G401.6 (cell line): ENCODE results near the gene B4GALT6.

Source experiments
- FAIRE-seq: peaks from 2 replicates; lab custom pipeline; 2012; peaks lifted over from hg19 to GRCh38; lab: Jason Lieb, UNC

Gene B4GALT6

DNA sequence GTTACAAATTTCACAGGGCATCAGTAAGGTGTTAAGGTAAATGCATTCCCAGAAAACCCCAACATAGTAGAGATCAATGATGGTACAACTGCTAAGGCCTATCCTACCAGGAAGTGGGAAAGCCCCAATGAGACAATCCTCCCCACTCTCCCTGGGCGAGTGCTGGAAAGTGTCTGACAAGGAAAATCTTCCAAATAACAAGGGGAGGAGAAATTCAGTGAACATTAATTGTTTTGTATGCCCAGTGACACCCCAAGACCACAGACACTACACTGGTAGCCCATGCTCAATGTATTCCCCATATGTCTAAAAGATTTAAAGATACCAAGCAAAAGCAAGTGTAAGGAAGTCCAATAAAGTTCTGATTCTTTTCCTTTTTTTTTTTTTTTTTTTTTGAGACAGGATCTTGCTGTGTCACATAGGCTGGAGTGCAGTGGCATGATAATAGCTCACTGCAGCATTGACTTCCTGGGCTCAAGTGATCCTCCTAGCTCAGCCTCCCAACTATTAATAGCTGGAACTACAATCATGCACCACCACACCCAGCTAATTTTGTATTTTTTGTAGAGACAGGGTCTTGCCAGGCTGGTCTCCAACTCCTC, 24.7 kb downstream of the B4GALT6 start:
- FAIRE-seq = no peak

DNA sequence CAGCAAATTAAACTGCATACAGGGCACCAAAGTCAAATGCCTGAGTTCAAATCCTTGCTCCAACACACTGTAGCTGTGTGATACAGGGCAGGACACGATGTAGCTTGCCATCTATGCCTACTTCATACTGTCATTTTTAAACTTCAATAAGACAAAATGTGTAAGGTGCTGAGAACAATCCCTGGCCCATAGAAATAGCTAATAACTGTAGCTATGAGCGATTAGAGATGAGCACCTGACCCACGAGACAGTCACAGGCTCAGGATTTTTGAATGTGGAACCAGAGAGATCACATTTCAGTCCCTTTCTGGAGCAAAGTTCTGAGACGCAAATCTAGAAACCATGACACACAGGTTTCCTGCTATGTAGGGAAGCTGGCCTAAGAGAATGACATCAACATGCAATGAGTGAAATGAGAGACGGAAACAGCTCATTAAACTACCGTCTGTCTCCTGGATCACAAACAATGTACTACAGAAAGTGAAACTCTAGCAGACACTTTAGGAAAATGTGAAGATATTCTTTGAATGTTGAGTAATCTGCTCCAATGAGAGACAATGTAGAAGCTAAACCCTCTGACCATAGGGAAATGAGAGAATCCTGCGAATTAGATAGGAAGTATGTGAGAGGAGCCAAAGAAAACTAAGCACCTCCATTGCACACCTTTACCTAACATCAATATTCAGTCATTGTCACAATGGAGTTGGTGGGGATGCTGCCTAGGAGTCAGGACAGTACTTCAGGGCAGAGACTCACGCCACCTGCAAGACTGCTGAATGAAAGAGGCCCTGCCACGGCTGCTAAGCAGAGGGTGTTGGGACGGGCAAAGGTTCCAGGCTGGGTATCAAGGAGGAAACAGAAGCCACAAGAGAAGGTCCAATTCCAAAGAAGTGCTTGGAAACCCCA, 25.5 kb downstream of the B4GALT6 start:
- no peak for FAIRE-seq

DNA sequence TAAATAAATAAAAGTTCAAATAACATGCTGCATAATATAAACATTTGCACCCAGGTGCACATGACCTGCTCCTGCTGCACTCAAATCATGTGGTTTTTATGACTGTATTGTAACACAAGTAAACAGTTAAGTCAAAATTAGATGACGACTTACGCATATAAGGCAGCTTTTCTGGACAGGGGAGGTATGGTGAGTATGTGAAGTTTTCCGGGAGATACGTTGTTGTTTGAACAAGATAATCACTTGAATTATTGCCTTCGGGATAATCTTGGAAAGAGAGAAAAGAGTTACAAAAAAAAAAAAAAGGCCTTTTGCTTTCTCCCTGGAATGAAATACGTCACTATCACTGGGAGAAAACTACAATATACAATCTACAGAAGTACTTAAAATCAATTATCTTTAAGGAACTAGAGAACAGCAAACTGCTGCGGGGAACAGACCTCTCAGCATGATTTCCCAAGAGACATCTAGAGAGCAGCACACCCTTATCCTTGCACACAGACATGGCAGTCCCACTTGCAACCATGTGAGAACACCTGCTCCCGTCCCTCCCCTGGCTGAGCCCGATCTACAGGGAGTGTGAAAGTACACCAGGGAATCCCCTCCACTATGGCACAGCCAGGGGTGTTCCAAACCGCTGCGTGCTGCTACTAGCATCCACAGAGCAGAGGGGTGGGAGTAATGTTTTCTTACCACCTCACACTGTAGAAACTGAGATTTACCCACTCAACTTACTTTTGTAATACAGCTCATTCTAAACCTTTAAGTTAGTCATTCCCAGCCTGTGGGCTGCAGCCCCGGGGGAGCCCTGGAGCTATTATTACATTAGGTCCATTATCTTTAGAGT, 26.3 kb downstream of the B4GALT6 start:
- FAIRE-seq = no peak

DNA sequence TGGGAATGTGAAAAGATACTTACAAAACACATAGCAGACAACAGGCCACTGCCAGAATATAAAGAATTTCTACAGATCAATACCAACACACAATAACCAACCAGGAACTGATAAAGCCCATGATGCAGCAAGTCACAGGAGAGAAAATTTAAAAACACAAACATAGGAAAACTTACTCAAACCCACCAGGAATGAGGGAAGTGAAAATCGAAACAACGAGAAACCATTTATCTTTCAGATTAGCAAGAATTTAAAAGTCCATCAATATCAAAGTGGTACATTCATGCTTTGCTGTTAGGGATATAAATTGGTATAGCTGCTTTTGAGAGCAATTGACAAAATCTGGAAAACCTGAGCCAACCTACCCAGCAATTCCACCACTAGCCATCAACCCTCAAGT, 27.6 kb downstream of the B4GALT6 start:
- FAIRE-seq = no peak

DNA sequence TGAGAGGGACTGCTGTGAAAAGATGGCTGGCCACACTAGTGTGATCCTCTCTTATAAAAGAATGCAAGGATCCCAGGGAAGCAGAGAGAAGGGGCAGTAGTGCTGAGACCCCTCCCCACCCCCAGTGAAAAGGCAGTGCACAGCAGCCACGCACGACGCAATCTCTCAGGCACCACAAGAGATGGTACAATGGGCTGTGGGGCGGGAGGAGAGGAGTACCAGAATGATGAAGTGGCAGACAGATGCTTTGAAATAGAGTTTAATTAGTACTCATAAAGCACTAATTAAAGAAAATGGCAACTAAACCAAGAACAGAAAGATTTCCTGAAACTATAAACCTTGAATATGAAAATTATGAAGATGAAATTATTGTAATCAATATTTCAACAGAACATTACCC, 29.0 kb downstream of the B4GALT6 start:
- FAIRE-seq = no peak

DNA sequence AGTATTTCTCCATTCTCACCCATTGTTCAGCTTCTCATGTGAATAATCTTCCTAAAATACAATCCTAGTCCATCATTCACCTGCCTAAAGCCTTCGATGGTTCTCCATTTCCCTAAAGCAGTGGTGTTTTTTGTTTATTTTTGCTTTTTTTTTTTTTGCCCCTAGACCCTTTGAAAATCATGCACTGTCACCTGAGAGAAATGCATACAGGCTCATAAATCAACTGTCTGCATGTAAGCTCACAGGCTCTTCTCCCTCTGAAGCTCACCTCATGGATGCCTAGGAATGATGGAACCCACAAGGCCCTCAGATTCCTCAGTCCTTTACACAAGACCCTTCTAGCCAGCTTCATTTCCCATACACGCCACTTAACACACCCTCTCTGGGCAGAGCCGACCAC, 31.5 kb downstream of the B4GALT6 start:
- FAIRE-seq = no peak

DNA sequence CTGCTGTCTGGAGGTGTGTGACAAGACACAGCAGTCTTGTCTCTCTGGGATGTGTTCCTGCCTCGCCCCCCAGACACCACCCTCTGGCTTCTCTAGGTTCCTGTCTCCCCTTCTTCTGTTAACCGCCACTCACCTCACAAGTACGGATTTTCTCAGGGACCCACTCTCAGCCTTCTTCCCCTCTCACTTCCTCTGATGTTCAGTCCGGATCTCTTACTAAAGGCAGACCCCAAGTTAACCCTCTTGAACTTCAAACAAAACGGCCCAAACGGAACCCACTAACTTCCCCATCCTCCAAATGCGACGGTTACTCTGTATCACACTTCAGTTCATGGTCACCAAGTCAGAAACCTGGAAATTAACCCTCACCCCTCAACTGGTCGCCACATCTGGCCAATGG, 32.0 kb downstream of the B4GALT6 start:
- no peak for FAIRE-seq

DNA sequence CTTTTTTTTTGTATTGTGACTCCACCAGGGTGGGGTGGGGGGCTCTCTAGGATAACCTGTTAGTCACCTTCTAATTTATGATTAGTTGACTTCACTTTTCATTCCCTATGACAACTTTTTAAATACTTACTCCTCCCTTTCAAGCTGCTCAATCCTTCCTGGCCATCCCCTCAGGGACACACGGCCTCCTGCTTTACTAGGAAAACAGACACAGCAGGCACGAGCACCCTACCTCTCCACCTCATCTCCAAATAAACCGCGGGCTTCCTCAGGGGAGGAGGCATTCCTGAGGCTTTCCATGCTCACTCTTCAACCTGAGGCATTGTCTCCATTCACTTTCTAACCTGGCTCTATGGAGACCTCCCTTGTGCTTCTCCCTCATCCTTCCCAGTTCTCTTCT, 33.0 kb downstream of the B4GALT6 start:
- FAIRE-seq = no peak

DNA sequence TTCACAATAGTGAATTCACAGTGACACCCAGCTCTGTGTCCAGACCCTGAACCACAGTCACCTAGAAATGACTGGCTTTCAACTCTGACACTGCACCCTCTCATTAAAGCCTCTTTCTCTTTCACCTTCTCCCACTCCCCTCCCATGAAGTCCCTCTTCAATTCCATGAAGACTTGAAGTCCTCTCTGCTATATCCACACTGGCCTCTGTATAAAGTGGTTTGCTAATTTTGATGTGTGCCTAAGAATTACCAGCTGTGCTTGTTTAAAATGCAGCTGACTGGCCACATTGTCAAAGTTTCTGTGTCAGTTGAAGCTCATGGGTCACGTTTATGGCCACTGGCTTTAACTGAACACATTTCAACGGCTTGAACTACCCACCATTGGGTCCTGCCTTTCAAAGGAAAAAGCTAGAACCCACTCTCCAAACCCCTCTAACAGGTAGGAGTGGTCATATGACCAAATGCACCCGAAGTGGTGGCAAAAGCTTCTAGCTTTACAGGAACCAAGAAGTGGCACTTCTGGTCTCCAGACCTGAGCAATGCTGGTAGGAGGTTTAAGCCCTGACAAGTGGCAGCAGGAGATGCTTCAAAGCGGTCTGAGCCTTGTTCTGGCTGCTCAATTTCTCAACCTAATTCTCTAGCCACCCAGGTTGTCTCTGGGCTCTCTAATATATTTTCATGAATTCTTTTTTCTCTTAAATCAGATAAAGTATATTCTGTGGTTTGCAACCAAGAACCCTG, 34.2 kb downstream of the B4GALT6 start:
- FAIRE-seq = no peak

DNA sequence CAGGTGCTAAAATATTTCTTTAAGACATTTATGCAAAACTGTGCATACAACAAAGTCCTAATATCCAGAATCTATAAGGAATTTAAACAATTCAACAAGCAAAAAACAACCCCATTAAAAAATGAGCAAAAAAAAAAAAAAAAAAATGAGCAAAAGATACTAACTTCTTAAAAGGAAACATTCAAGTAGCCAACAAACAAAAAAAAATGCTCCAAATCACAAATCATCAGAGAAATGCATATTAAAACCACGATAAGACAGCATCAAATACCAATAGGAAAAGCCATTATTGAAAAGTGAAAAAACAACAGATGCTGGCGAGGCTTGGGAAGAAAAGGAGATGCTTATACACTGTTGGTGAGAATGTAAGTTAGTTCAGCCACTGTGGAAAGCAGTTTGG, 34.9 kb downstream of the B4GALT6 start:
- FAIRE-seq = no peak

DNA sequence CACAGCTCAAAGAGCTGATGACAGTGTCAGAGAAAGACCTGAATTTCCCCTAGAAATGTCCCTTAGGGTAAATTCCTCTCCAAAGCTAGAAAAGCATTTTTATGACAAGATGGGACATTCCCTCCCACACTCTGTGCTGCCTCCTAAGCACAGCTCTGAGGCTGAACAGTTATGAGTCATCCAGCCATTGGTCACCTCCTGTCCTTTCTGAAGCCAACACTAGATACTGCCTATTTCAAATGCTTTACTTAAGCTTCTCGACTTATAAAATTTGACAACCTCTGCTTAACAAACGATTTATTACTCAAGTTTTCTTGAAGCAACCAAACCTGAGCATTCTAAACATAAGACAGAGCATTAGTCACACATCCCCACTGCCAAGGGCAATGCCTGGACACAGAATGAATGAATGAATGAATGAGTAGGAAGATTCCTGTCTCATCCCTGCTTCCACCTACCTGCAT, 35.4 kb downstream of the B4GALT6 start:
- no peak for FAIRE-seq

DNA sequence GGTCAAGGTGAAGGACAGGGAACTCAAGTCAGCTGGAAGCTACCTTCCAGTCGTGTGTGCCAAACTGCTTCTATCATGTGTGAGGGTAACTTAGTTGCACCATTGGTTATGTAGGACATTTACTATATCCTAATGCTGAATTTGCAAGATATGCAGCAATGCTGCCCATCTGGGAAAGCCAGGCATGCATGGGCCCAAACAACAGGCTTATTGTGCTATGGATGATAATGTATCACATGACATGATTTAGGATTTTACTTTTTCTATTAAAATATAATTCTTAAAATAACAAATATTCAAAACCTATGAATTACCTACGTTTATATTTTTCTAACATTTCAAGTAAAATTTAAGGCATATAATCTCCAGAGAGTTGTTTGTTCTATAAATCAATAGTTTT, 35.9 kb downstream of the B4GALT6 start:
- no peak for FAIRE-seq

DNA sequence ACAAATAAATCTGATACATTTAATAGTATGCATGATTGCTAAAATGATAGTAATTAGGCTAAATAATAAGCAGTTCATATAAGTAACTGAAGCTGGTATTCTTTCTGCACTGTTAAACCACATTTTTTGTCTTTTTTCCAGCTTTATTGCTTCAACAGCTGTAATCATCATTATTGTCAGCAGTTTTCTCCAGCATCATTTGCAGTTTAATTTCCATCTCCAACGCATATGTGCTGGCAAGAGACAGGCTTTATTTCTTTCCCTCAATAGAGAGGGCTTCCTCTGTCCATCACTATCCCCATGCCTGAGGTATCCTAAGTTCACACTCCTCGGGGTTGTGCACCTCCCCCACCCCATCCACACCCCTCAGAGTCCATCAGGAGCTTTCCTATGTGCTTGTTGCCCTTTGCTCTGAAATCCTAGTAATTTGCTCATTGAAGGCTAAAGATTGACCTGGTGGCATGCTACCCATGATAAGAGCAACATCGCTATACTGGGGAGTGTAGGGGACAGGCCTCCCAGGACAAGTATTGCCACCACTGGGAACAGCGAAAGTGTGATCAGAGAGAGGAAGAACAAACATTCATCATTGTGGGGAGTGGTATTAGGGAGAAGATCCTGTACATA, 37.1 kb downstream of the B4GALT6 start:
- no peak for FAIRE-seq

DNA sequence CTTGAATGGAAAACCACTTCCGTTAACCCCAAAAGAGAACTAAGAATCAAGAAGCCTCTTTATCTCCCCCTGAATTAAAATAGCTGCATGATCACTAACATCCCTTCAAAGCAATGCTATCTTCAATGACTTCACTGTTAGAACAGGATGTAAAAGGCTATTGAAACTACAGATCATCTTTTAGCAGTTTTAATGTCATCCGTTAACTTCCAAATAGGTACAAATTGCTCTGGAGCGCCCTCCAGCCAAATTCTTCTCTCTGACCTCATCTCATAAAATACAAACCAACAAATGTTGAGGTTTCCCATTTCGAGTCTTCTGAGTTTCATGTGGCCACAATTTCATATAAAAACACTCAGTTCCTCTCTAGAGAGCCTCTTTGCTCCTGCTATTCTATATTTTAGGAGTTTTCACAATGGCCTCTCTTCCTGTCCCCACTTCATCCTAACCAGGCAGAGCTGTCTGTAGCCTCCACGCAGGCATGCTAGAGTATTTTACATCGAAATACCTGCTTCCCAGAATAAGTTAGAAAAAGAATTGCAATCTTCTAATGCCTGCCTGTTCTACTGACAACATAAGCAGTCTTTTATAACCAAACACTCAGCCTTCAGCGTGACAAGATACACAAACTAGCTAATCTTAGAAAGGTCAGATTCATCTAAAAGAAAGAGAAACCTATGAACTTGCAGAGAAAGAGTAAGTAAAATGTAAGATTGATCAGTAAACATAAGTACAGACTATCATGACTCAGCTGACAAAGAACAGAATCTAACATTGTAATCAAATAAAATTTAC, 37.9 kb downstream of the B4GALT6 start:
- FAIRE-seq = no peak

DNA sequence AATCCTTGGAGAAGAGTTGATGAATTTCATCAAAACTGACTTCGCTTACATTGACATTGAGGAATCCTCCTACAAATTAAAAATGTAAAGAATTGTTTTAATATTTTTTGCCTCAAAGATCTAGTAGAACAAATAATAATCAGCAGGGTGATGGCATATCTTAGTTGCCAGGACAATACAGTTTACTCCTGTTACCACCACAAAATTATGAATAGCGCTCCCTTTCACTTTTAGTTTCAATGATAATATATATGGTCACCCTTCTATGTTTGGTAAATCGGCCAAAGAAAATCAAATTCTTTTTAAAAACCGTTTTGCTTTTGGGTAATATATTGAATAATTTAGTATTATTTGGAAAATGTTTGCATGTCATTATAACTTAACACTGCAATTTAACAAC, 39.0 kb downstream of the B4GALT6 start:
- no peak for FAIRE-seq

DNA sequence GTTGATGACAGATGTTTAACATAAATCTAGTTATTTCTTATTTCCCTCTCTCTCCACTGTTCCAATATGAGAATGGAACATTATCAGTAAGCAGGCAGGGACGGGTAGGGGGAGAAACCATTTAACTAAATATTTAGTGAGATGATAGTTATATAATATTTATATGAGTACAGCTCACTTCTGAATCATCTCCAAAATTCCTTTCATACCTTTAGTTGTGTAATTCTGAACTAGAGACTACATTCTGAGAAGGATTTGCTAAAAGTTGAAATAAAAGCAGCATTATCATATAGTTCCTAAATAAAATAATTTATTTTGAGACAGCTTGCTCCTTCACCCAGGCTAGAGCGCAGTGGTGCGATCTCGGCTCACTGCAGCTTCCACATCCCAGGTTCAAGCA, 41.4 kb downstream of the B4GALT6 start:
- FAIRE-seq = no peak

DNA sequence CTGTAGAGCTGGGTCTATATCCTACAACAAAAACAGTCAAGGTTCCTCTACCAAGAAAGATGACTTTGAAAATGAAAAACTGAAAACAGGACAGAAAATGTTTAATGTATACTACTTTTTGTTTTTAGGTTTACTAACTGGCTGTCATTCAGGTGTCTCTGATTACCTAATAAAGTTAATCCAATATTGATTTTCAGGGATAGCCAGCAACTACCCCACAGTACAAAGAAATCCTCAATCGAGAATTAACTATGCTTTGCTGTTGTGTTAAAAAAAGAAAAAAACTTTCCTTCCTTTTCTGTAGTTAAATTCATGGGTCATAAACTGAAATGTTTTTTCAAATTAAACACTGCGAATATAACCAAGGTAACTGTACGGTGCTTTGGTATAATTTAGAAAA, 46.9 kb downstream of the B4GALT6 start:
- no peak for FAIRE-seq

DNA sequence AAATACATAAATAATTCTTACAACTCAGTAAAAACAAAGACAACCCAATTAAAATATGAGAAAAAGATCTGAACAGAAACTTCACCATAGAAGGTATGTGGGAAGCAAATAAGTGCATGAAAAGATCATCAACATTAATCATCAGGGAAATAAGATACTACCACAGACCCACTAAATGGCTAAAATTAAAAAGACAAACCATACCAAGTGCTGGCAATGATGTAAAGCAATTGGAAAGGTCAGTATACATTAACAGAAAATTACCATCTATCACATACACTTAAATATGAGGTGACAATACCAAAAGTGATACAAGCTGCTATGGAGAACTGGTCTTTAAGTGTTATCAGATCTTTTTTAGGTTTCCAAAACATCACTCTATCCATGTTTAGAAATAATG, 48.0 kb downstream of the B4GALT6 start:
- no peak for FAIRE-seq

DNA sequence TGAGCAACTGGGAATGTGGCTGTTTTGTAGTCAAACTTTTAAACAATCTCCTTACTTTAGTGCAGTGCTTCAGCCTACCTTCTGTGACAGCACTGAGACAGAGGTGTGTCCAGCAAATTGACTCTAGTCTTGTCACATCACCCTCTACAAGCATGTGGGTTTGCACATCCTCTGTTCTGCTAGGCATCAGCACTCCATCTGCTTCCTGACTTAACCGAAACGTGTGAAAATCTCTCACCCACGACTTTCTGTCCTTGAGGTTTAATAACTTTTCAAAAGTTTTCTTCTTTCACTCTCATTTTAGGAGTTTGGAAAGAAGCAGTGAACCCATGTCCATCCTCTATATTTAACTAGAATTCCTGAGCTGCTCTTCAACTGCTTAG, 50.1 kb downstream of the B4GALT6 start:
- no peak for FAIRE-seq

DNA sequence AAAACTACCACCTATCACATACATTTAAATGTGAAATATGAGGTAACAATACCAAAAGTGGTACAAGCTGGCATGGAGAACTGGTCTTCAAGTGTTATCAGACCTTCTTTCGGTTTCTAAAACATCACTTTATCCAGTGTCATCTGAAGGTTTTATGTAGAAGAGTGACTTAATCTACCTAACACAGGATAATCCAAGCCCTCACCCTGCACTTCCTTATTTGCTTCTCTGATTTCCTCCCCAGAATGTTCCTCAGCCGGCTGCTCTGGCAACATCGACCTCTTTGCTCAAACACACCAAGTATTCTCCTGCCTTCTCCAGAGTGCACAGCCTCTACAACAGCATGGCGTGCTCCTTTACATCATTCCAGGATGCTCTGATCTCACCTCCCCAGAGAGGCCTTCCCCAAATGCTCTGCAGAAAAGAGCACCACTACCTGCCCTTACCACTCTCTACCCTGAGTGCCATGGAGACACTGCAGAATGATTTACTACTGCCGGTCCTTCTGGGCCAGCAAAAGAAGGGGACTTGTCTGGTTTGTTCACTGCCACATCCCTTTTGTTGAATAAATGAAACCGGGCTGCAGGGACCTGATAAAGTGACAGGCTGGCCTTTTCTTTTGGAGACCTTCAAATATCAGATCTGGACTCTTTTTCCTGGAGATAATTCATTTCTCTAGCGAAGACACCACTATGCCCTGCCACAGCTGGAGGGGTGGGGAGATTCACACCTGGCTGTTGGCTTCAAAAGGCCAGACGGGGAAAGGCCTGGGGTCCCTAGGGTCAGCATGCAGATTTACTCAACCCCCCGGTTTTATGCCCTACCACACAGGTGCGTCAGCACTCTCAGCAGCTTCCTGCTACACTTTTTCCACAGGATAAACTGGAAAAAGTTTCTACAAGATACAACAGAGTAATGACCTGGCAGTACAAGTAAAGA, 50.7 kb downstream of the B4GALT6 start:
- no peak for FAIRE-seq
